Neural progenitor cell (in vitro differentiated cells): ENCODE data around the gene VWA7. TPM values are rescaled to one million over a fixed set of nuclear protein-coding genes. Genes with fewer than 3 reads are reported as not detected.

ENCODE experiments used
- DNase-seq: peaks from one replicate; pipeline ENCODE4 v3.0.0-alpha.2; 2016; ENCODE audit warnings: low spot score
- H2AFZ ChIP-seq: fragments of 200-600 bp; sonication (generic); replicated peaks from 2 replicates; pipeline ENCODE4 v1.6.1; 2016; ENCODE audit warnings: antibody characterized with exemption
- H3F3A ChIP-seq: fragments of 200-600 bp; sonication (generic); 2 replicates; pipeline ENCODE4 v1.6.1; 2016; ENCODE audit warnings: antibody characterized with exemption, low read depth
- H3K27ac ChIP-seq: fragments of 200-600 bp; sonication (generic); 2 replicates; pipeline ENCODE4 v1.5.1; 2016; ENCODE audit warnings: mild to moderate bottlenecking
- H3K27me3 ChIP-seq: fragments of 200-600 bp; sonication (generic); 2 replicates; pipeline ENCODE4 v1.6.1; 2016; ENCODE audit warnings: mild to moderate bottlenecking, moderate library complexity
- H3K36me3 ChIP-seq: fragments of 200-600 bp; sonication (generic); 2 replicates; pipeline ENCODE4 v1.5.1; 2016
- H3K4me1 ChIP-seq: fragments of 200-600 bp; sonication (generic); 2 replicates; pipeline ENCODE4 v1.6.1; 2016; ENCODE audit warnings: mixed run types
- H3K4me2 ChIP-seq: fragments of 200-600 bp; sonication (generic); 2 replicates; pipeline ENCODE4 v1.6.1; 2016
- H3K4me3 ChIP-seq: fragments of 200-600 bp; sonication (generic); 2 replicates; pipeline ENCODE4 v1.5.1; 2016
- H3K79me2 ChIP-seq: fragments of 200-600 bp; sonication (generic); 2 replicates; pipeline ENCODE4 v1.6.1; 2016; ENCODE audit warnings: low read depth
- H3K9ac ChIP-seq: fragments of 200-600 bp; sonication (generic); 2 replicates; pipeline ENCODE4 v1.6.1; 2016
- H3K9me3 ChIP-seq: fragments of 200-600 bp; sonication (generic); 2 replicates; pipeline ENCODE4 v1.5.1; 2016; ENCODE audit warnings: low read depth
- H4K20me1 ChIP-seq: fragments of 200-600 bp; sonication (generic); 2 replicates; pipeline ENCODE4 v1.6.1; 2016; ENCODE audit warnings: low read depth
- H3K27ac Mint-ChIP-seq: 3 replicates; pipeline ENCODE4 v1.8.0; 2021; ENCODE audit warnings: mixed read lengths
- H3K27me3 Mint-ChIP-seq: 2 replicates; pipeline ENCODE4 v1.8.0; 2022; ENCODE audit warnings: low read depth, mild to moderate bottlenecking, inconsistent platforms, moderate library complexity, mixed read lengths; ENCODE audit not compliant: insufficient read depth
- H3K36me3 Mint-ChIP-seq: 3 replicates; pipeline ENCODE4 v1.8.0; 2021; ENCODE audit warnings: mixed read lengths
- H3K4me1 Mint-ChIP-seq: 3 replicates; pipeline ENCODE4 v1.8.0; 2021; ENCODE audit warnings: mixed read lengths
- H3K4me3 Mint-ChIP-seq: 3 replicates; pipeline ENCODE4 v1.8.0; 2021; ENCODE audit warnings: mild to moderate bottlenecking, moderate library complexity, mixed read lengths
- H3K9me3 Mint-ChIP-seq: 3 replicates; pipeline ENCODE4 v1.8.0; 2020; ENCODE audit warnings: mixed read lengths
- EZH2 ChIP-seq: fragments of 200-600 bp; sonication (generic); IDR thresholded peaks from 2 replicates; pipeline ENCODE4 v1.6.1; 2017; ENCODE audit warnings: antibody characterized with exemption, mild to moderate bottlenecking, moderate library complexity
- EZH2phosphoT487 ChIP-seq: fragments of 200-600 bp; sonication (generic); IDR thresholded peaks from 2 replicates; pipeline ENCODE4 v1.6.1; 2017; ENCODE audit warnings: antibody characterized with exemption
- total RNA-seq: library from RNA; depleted of rRNA; stranded (reverse); fragments of >200 nt; gene quantifications from 2 replicates; pipeline ENCODE4 v1.2.3, GENCODE V29; 2015; ENCODE audit warnings: low replicate concordance
- TF ChIP-seq, protein P1 (sequence below): fragments of 200-600 bp; sonication (generic); IDR thresholded peaks from 2 replicates; pipeline ENCODE4 v1.5.1; 2017; ENCODE audit warnings: antibody characterized with exemption, mild to moderate bottlenecking

Gene VWA7
- total RNA-seq, 1 donor from 2014 or later, result 0.34 TPM

DNA sequence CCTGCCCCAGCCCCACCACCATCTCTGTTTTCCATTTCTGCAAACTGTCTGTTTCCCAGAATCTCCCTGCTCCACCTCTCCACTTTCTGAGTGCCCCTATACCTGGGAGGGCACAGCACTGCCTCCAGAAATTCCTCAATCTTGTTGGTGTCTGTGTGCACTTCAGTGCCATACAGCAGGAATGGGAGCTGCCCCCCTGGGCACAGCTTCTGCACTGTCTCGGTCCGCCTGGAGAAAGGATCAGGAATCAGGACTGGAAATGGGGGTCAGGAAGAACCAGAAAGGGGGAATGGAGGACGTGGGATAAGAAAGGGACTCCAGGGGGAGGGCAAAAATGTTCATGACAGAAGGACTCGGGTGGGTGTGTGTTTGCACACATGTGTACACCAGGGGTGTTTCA lies 43.4 kb downstream of the VWA7 start:
- Mint-ChIP-seq H3K27me3 (no peaks in the 10 kb centered on the region), H3K36me3 (peaks cover 24% of the 10 kb centered on the region), H3K27ac (no peak overlapping the region), H3K4me3 (peak overlapping the region; percentile 94), H3K4me1 (peaks cover 61% of the 10 kb centered on the region), H3K9me3 (no peaks in the 10 kb centered on the region)
- Histone ChIP-seq H3K9me3 (no peaks in the 10 kb centered on the region), H3K4me1 (peaks cover 29% of the 10 kb centered on the region), H3F3A (peaks cover 77% of the 10 kb centered on the region), H4K20me1 (peaks cover 26% of the 10 kb centered on the region), H3K36me3 (peaks cover 5% of the 10 kb centered on the region), H3K4me2 (no peak overlapping the region), H3K79me2 (peaks cover 42% of the 10 kb centered on the region), H2AFZ (no peak overlapping the region), H3K9ac (no peak overlapping the region), H3K4me3 (no peak overlapping the region), H3K27ac (no peak overlapping the region), H3K27me3 (no peaks in the 10 kb centered on the region)
- TF ChIP-seq EZH2 (no peak), EZH2phosphoT487 (no peak)
- TF ChIP-seq, protein P1, sequence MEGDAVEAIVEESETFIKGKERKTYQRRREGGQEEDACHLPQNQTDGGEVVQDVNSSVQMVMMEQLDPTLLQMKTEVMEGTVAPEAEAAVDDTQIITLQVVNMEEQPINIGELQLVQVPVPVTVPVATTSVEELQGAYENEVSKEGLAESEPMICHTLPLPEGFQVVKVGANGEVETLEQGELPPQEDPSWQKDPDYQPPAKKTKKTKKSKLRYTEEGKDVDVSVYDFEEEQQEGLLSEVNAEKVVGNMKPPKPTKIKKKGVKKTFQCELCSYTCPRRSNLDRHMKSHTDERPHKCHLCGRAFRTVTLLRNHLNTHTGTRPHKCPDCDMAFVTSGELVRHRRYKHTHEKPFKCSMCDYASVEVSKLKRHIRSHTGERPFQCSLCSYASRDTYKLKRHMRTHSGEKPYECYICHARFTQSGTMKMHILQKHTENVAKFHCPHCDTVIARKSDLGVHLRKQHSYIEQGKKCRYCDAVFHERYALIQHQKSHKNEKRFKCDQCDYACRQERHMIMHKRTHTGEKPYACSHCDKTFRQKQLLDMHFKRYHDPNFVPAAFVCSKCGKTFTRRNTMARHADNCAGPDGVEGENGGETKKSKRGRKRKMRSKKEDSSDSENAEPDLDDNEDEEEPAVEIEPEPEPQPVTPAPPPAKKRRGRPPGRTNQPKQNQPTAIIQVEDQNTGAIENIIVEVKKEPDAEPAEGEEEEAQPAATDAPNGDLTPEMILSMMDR, result no peak
- DNase-seq, result no peak

DNA sequence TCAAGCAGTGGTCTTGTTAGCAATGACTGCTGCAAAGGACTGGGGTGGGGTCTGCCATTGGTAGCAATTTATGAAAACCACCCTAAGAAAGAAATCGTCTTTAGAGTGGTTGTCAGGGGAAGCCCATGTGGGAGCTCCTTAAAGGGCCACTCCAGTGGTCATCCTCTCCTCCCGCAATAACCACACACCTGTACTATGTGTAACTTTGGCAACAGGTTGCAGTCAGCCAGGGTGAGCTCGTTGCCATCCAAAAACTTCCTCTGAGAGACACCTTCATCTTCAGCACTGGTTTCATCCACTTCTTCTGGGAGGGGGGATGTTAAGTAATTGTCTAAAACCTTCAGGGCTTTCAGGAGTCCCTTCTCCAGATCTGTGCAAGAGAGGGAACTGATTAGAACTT lies 45.1 kb downstream of the VWA7 start:
- Histone ChIP-seq H4K20me1 (peaks cover 39% of the 10 kb centered on the region), H3K4me2 (no peak overlapping the region), H2AFZ (no peak overlapping the region), H3K36me3 (peaks cover 5% of the 10 kb centered on the region), H3K4me1 (peaks cover 17% of the 10 kb centered on the region), H3K27me3 (no peaks in the 10 kb centered on the region), H3K27ac (no peak overlapping the region), H3K9me3 (no peaks in the 10 kb centered on the region), H3K4me3 (no peak overlapping the region), H3K79me2 (peaks cover 54% of the 10 kb centered on the region), H3F3A (peaks cover 63% of the 10 kb centered on the region), H3K9ac (no peak overlapping the region)
- Mint-ChIP-seq H3K36me3 (peaks cover 34% of the 10 kb centered on the region), H3K27ac (no peak overlapping the region), H3K9me3 (no peaks in the 10 kb centered on the region), H3K4me1 (peaks cover 52% of the 10 kb centered on the region), H3K27me3 (peaks cover 5% of the 10 kb centered on the region), H3K4me3 (peak overlapping the region; percentile 41)
- no peak for DNase-seq
- TF ChIP-seq EZH2phosphoT487, result no peak
- TF ChIP-seq, protein P1, result no peak
- no peak for TF ChIP-seq EZH2

DNA sequence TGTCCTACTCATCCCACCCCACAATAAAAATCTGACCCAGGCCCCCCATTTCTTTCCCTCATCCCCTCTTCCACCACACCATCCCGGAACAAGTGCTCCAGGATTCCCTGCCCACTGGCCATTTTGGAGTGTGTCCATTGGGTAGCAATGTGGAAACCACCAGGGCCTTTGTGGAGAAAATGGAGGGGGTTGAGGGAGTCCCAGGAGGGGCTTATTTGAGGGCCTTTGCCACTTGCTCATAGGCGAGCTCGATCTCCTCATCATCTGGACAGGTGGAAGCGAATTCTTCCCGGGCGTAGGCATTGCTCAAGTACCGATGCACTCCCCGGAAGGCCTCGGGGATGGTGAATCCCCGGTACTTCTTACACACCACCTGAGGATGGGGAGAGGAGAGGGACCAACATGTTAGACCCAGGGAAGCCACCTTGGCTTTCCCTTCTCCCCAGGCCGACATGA lies 46.5 kb downstream of the VWA7 start:
- Histone ChIP-seq H3K4me1 (peaks cover 11% of the 10 kb centered on the region), H3K4me2 (peak overlapping the region; percentile 68), H3K27ac (no peak overlapping the region), H3K9me3 (no peaks in the 10 kb centered on the region), H3F3A (peaks cover 56% of the 10 kb centered on the region), H3K9ac (no peak overlapping the region), H3K27me3 (no peaks in the 10 kb centered on the region), H2AFZ (no peak overlapping the region), H3K79me2 (peaks cover 40% of the 10 kb centered on the region), H4K20me1 (peaks cover 39% of the 10 kb centered on the region), H3K4me3 (peak overlapping the region; percentile 99), H3K36me3 (peaks cover 5% of the 10 kb centered on the region)
- H3K36me3 Mint-ChIP-seq, result peaks cover 48% of the 10 kb centered on the region
- peak; percentile 38 for DNase-seq
- H3K4me1 Mint-ChIP-seq, result peaks cover 49% of the 10 kb centered on the region
- peak overlapping the region; percentile 10 for H3K27ac Mint-ChIP-seq
- peaks cover 6% of the 10 kb centered on the region for H3K27me3 Mint-ChIP-seq
- H3K4me3 Mint-ChIP-seq, result peak overlapping the region; percentile 99
- no peaks in the 10 kb centered on the region for H3K9me3 Mint-ChIP-seq
- TF ChIP-seq EZH2phosphoT487, result no peak
- TF ChIP-seq, protein P1, result no peak
- TF ChIP-seq EZH2, result no peak
